GM21526 (cell line): ENCODE measurements around the gene C1orf53.
"Not testable (repeated sequence)": the region's sequence is repeated elsewhere in the genome, so short reads cannot be mapped to it uniquely, and the experiment has no call there.

ENCODE experiments used
- ATAC-seq: cut with Tn5 transposase; IDR thresholded peaks from one replicate; pipeline ENCODE4 v1.9.1; 2021; ENCODE audit warnings: moderate library complexity; ENCODE audit not compliant: unreplicated experiment, low FRiP score

Gene C1orf53

DNA sequence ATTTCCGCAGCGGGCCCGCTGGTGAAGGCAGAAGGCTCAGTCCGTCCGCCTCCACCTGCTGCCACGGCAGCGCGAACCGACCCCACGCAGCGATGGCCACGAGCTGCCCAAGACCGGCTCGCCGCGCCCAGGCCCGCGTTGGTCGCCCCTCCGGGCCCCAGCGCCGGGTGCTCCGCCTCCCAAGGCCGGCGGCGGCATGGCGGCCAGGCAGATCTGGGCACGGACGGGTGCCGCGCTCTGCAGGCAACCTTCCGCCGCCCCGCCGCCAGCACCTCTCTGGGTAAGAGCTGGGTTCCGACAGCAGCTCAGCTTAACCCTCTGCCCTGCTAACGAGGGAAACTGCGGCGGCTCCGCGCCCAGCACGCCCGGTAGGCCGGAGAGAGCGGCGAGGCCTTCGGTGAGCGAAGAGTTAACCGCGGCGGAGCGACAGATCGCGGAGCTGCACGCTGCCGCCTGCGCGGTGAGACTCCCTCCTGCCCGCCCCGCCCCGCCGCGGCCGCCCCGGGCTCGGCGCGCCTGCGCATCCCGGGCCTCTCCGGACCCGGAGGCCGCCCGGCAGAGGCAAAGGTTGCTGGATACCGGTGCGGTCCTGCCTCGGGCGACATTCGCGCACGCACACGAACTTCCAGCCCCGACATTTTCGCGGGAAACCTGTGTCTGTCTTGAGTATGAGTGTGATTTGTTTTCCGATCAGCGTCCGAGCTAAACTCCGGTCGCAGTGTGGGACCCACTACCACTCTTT is at the start of gene C1orf53:
TSS of gene C1orf53 (plus strand) at position 177 of the 742 bp plus-strand sequence. CDS start at position 197, 20 bp downstream.
- peak; percentile 98 for ATAC-seq

DNA sequence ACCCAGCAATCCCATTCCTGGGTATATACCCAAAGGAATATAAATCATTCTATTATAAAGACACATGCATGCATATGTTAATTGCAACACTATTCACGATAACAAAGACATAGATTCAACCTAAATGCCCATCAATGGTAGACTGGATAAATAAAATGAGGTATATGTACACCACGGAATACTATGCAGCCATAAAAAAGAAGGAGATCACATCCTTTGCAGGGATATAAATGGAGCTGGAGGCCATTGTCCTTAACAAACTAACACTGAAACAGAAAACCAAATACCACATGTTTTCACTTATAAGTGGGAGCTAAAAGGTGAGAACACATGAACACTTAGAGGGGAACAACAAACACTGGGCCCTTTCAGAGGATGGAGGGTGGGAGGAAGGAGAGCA is 46.7 kb upstream of the C1orf53 start:
- not testable (repeated sequence) for ATAC-seq

- no peak for ATAC-seq
Measured at GRCh38 chr1:197857477-197857876, 45.0 kb upstream of the C1orf53 start.

- no peak for ATAC-seq
Measured at GRCh38 chr1:197859024-197859423, 43.4 kb upstream of the C1orf53 start.

GRCh38 chr1:197862221-197862620 is 40.2 kb upstream of the C1orf53 start:
- ATAC-seq: no peak

DNA sequence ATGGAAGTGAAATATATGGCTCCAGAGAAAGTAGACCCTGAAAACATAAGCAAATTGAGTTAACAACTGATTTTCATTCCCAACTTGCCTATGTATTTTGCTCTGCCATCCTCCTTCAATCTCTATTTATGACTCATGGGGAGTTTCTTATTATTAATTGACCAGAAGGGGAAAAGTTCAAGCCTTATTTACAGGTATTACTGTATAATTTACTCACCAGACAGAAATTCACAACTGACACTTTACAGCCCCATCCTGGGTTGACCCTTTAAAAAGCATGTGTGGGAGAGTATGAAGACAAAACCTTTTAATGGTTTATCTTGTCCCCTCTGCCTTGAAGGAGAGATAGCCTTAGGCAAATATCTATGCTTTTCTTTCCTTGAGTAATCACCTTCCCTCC is 39.8 kb upstream of the C1orf53 start:
- no peak for ATAC-seq

- no peak for ATAC-seq
Measured at GRCh38 chr1:197865809-197866208, 36.6 kb upstream of the C1orf53 start.

- peak; percentile 89 for ATAC-seq
Measured at GRCh38 chr1:197868751-197869489, 33.5 kb upstream of the C1orf53 start.

DNA sequence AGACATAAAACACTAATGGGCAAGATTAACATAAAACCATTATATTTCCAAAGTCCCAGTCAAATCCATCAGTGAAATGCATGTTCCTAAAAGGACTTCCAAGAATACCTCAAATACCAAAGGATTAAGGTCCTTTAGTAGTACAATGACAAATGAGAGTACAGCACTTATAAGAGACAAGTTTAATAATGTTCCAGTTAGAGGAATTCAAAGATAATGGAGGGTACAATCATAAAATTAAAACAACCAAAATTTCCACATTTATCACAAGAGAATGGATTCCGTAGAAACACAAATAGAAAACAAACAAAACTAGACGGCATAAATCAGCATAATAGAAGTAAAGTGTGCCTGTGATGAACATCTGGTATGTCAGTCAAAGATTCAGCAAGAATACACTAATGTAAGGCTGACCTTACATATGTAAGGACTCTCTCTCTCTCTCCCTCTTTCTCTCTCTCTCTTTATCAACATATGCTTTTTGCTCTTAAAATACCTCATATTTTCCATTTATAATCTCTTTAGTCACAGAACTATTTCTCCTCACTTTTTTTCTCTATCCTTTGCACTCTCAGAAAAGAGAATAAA is 32.8 kb upstream of the C1orf53 start:
- no peak for ATAC-seq

DNA sequence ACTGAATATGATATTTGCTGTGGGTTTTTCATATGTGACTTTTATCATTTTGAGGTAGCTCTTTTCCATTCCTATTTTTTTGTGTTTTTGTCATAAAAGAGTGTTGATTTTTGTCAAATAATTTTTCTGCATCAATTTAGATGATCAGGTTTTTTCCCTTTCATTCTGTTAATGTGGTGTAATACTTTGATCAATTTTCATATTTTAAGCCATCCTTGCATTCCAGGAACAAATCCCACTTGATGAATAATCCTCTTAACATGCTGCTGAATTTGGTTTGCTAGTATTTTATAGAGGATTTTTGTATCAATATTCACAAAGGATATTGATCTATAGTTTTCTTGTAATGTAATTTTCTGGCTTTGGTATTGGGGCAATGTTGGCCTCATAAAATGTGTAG is 25.5 kb upstream of the C1orf53 start:
- no peak for ATAC-seq

- not testable (repeated sequence) for ATAC-seq
Measured at GRCh38 chr1:197880385-197880784, 22.0 kb upstream of the C1orf53 start.

DNA sequence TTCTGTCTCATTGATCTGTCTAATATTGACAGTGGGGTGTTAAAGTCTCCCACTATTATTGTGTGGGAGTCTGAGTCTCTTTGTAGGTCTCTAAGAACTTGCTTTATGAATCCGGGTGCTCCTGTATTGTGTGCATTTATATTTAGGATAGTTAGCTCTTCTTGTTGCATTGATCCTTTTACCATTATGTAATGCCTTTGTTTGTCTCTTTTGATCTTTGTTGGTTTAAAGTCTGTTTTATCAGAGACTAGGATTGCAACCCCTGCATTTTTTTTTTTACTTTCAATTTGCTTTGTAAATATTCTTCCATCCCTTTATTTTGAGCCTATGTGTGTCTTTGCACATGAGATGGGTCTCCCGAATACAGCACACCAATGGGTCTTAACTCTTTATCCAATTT is 20.2 kb upstream of the C1orf53 start:
- ATAC-seq: not testable (repeated sequence)

GRCh38 chr1:197884173-197884572 is 18.3 kb upstream of the C1orf53 start:
- ATAC-seq: no peak

DNA sequence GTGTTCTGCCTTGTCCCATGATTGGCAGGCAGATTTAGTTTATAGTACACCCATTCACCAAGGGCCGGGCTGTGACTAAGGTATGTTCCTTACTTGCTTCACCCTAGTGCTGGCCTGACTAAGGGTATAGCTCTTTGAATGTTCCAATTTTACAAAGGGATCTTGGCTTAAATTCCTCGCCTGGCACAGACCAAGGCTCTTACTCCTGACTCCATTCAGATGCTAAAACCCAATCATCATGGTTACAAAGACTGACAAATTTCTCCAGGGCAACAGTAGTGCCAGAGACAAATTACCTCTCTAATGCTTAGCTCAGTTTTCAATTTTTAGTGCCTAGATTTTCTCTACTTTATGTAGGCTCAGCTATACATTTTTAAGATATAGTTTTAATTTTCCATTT is 11.5 kb upstream of the C1orf53 start:
- no peak for ATAC-seq

GRCh38 chr1:197892684-197893083 is 9.7 kb upstream of the C1orf53 start:
- ATAC-seq: no peak

DNA sequence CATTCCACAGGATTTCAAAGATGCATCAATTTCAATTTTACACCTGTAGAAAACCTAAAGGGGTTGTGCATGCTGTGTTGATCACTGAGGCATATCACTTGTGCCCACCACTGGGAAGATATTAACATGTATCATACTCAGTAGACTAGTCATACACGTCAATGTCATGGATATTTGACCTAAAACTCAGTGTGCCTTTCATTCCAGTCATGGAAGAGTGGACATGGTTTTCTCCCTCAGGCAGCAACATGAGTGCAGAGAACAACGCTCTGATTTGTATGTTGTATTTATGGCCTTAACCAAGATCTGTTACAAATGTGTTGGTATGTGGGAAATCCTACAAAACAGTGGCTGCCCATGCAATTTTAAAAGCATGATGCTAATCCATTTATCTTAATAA is 6.1 kb upstream of the C1orf53 start:
- no peak for ATAC-seq

GRCh38 chr1:197899037-197899436 is 3.4 kb upstream of the C1orf53 start:
- no peak for ATAC-seq

- no peak for ATAC-seq
Measured at GRCh38 chr1:197902131-197902453, 338 bp upstream of the C1orf53 start.

- ATAC-seq: no peak
Measured at GRCh38 chr1:197903196-197903514, 725 bp downstream of the C1orf53 start.

GRCh38 chr1:197904126-197904787 is 1.8 kb downstream of the C1orf53 start:
- ATAC-seq: no peak

GRCh38 chr1:197905699-197906351 is 3.4 kb downstream of the C1orf53 start:
- no peak for ATAC-seq
